HG03469 (cell line): ENCODE measurements around the gene GMFB.
A peak's percentile ranks its signal among the peaks of the same experiment; 100 is the strongest.
"Not testable (repeated sequence)": the region's sequence is repeated elsewhere in the genome, so short reads cannot be mapped to it uniquely, and the experiment has no call there.

Experiments
- ATAC-seq: cut with Tn5 transposase; IDR thresholded peaks from one replicate; pipeline ENCODE4 v1.9.1; 2021; ENCODE audit warnings: mild to moderate bottlenecking, moderate library complexity, moderate number of reproducible peaks; ENCODE audit not compliant: unreplicated experiment

The GMFB gene

GRCh38 chr14:54462048-54462447, 26.7 kb downstream of the GMFB start:
- no peak for ATAC-seq

GRCh38 chr14:54459106-54459505, 29.7 kb downstream of the GMFB start:
- ATAC-seq: no peak

- not testable (repeated sequence) for ATAC-seq
Measured at GRCh38 chr14:54458536-54458935, 30.2 kb downstream of the GMFB start.

- ATAC-seq: no peak
Measured at GRCh38 chr14:54457609-54457996, 31.2 kb downstream of the GMFB start.

GRCh38 chr14:54456820-54457608, 31.8 kb downstream of the GMFB start:
- ATAC-seq: not testable (repeated sequence)

GRCh38 chr14:54455363-54455762, 33.4 kb downstream of the GMFB start:
- ATAC-seq: no peak

- not testable (repeated sequence) for ATAC-seq
Measured at GRCh38 chr14:54453990-54454389, 34.8 kb downstream of the GMFB start.

- ATAC-seq: no peak
Measured at GRCh38 chr14:54453252-54453651, 35.5 kb downstream of the GMFB start.

- ATAC-seq: no peak
Measured at GRCh38 chr14:54451961-54452360, 36.8 kb downstream of the GMFB start.

- no peak for ATAC-seq
Measured at GRCh38 chr14:54451121-54451601, 37.6 kb downstream of the GMFB start.

GRCh38 chr14:54450535-54450934, 38.2 kb downstream of the GMFB start:
- ATAC-seq: no peak

GRCh38 chr14:54447231-54447692, 41.5 kb downstream of the GMFB start:
- no peak for ATAC-seq

- ATAC-seq: no peak
Measured at GRCh38 chr14:54446161-54446693, 42.6 kb downstream of the GMFB start.

GRCh38 chr14:54444681-54445080, 44.1 kb downstream of the GMFB start:
- ATAC-seq: no peak

GRCh38 chr14:54443981-54444380, 44.8 kb downstream of the GMFB start:
- no peak for ATAC-seq

- ATAC-seq: not testable (repeated sequence)
Measured at GRCh38 chr14:54442961-54443360, 45.8 kb downstream of the GMFB start.

- peak; percentile 82 for ATAC-seq
Measured at GRCh38 chr14:54440873-54441868, 47.6 kb downstream of the GMFB start, which contains the start of gene CNIH1. Gene CNIH1 (minus strand): TSS chr14:54441374. CDS start chr14:54441327, 47 bp downstream.

GRCh38 chr14:54440476-54440872, 48.3 kb downstream of the GMFB start:
- ATAC-seq: no peak

- no peak for ATAC-seq
Measured at GRCh38 chr14:54440037-54440436, 48.7 kb downstream of the GMFB start.

- no peak for ATAC-seq
Measured at GRCh38 chr14:54438703-54439102, 50.1 kb downstream of the GMFB start.

- not testable (repeated sequence) for ATAC-seq
Measured at GRCh38 chr14:54437954-54438353, 50.8 kb downstream of the GMFB start.
